ENCODE results near the gene GLRA1. TPM values are rescaled to one million over a fixed set of nuclear protein-coding genes. Genes with fewer than 3 reads are reported as not detected.

The GLRA1 gene
- total RNA-seq (2022) (not detected in 2 replicates), Bru-seq, nascent RNA (percentile 2 among the genes with signal in this experiment), BruChase-seq, experiment 1, labeled RNA remaining after a 6-hour chase (not detected), BruChase-seq, experiment 2, labeled RNA remaining after a 2-hour chase (not detected)
- long read RNA-seq = 0 reads

DNA sequence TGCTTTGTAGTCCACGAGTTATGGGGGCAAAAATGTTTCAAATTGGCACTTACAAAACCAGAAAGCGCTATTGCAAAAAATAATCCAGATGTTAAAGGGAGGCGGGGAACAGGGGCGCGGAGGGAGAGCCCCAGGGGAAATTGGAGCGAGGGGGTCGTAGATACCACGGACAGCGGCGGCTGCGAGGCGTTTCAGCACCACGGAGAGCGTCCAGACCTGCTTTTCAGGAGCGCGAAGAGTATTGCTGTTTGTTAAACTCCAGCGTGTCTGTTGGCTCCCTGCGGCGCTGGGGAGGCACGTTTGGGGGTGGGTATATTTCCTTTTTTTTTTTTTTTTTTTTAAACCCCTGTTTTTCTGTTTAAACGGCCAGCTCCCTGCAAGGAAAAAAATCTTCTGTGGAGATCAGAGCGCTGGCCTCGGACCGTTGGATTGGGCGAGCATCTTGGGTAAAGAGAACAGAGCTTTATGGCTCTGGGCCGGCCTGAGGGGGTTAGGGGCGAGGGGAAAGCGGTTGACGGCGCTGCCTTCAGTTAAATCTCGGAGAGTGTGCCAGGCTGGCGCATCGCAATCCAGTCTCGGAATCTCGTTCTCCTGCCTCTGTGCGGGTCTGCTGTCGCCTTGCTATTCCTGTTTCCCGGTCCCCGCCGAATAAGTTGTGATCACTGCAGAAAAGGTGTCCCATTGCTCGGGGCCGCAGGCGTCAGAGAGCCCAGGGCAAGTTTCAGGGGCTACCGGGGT is at the start of gene GLRA1:
GLRA1 (minus strand) TSS at position 288 of the 738 bp plus-strand sequence. CDS start 302 bp downstream, outside the sequence.
- TF ChIP-seq, protein P1, sequence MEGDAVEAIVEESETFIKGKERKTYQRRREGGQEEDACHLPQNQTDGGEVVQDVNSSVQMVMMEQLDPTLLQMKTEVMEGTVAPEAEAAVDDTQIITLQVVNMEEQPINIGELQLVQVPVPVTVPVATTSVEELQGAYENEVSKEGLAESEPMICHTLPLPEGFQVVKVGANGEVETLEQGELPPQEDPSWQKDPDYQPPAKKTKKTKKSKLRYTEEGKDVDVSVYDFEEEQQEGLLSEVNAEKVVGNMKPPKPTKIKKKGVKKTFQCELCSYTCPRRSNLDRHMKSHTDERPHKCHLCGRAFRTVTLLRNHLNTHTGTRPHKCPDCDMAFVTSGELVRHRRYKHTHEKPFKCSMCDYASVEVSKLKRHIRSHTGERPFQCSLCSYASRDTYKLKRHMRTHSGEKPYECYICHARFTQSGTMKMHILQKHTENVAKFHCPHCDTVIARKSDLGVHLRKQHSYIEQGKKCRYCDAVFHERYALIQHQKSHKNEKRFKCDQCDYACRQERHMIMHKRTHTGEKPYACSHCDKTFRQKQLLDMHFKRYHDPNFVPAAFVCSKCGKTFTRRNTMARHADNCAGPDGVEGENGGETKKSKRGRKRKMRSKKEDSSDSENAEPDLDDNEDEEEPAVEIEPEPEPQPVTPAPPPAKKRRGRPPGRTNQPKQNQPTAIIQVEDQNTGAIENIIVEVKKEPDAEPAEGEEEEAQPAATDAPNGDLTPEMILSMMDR (IDR thresholded peaks at IDR 0.05; ENCODE audit: unreplicated experiment) = no peak
- peaks cover 32% of the 10 kb centered on the region for H3K27me3 Mint-ChIP-seq (ENCODE audit: insufficient read depth, unreplicated experiment)
- no peak within 1 kb of the TSS for H3K4me3 Mint-ChIP-seq (ENCODE audit: unreplicated experiment)
- intact Hi-C loops (cut with micrococcal nuclease) = loop anchor here (2.0 kb wide), 1 partner anchor 28 kb away; no protein-coding TSS in a partner anchor
- ChIA-PET POLR2A (interaction anchor here (0.6 kb wide), 1 partner anchor 29 kb away, joined by 3 read pairs; no protein-coding TSS in a partner anchor), CTCF (interaction anchor here (0.6 to 2.1 kb wide), 7 partner anchors 11 to 1877 kb away, joined by 3 to 10 read pairs (median 4); no protein-coding TSS in a partner anchor)
- peak; percentile 70 for DNase-seq (ENCODE audit: unreplicated experiment)
- no TSS peak for BruUV-seq (replicated peaks)
- H3K36me3 Mint-ChIP-seq (ENCODE audit: insufficient read depth, unreplicated experiment) = no peaks in the 10 kb centered on the region
- peaks cover 6% of the 10 kb centered on the region for H3K9me3 Mint-ChIP-seq (ENCODE audit: unreplicated experiment)
- H3K4me1 Mint-ChIP-seq (ENCODE audit: insufficient read depth, unreplicated experiment) = no peaks in the 10 kb centered on the region
- no peak within 1 kb of the TSS for H3K27ac Mint-ChIP-seq (ENCODE audit: low read depth, unreplicated experiment)

DNA sequence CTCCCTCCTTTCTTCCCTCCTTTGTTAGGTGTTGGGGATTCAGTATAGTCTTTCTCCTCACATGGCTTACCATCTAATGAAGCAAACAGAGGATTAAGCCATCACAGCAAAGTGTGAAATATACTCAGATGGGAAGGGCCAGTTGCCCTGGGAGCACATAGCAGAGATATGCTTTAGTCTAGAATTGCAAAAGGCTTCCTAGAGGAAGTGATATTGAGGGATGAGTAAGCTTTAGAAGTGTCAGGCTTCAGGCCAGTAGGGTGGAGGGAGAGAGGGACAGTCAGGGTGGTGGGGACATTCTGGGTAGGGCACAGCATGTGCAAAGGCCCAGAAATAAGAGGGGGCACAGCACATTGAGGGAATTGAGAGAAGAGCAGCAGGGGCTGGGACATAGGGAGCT is 46.2 kb upstream of the GLRA1 start:
- POLR2A ChIA-PET = interaction anchor here (1.1 kb wide), 1 partner anchor 17 kb away, joined by 3 read pairs; no protein-coding TSS in a partner anchor
- Mint-ChIP-seq H3K4me1 (ENCODE audit: insufficient read depth, unreplicated experiment) (no peaks in the 10 kb centered on the region), H3K4me3 (ENCODE audit: unreplicated experiment) (no peak overlapping the region), H3K9me3 (ENCODE audit: unreplicated experiment) (no peaks in the 10 kb centered on the region), H3K36me3 (ENCODE audit: insufficient read depth, unreplicated experiment) (peaks cover 4% of the 10 kb centered on the region), H3K27me3 (ENCODE audit: insufficient read depth, unreplicated experiment) (no peaks in the 10 kb centered on the region), H3K27ac (ENCODE audit: low read depth, unreplicated experiment) (no peak overlapping the region)
- intact Hi-C loops (cut with micrococcal nuclease) = no loop called here
- CTCF ChIA-PET = interaction anchor here (0.6 to 0.9 kb wide), 3 partner anchors 38 to 1693 kb away, joined by 3 to 5 read pairs (median 3); no protein-coding TSS in a partner anchor
- DNase-seq (ENCODE audit: unreplicated experiment) = peak; percentile 30
- TF ChIP-seq, protein P1 (IDR thresholded peaks at IDR 0.05; ENCODE audit: unreplicated experiment) = no peak
- BruUV-seq (replicated peaks) = no TSS peak

DNA sequence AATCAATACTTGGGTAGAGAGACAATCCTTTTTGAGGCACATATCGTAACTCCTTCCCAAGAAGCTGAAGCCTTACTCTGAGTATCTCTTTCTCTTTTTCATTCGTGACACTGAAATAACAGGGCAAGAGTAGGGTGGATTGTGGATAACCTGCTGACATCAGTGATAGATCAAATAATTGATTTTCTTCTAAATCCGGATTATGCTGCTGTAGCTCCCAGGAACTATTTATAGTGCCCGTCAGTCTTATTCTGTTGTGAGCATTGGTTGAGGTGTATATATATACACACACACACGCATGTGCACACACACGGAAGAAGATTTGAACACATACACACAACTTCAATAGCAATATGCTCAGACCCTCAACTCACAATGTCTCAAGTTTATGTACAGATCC is 43.2 kb upstream of the GLRA1 start:
- TF ChIP-seq, protein P1 (IDR thresholded peaks at IDR 0.05; ENCODE audit: unreplicated experiment) = no peak
- Mint-ChIP-seq H3K4me1 (ENCODE audit: insufficient read depth, unreplicated experiment) (no peaks in the 10 kb centered on the region), H3K9me3 (ENCODE audit: unreplicated experiment) (no peaks in the 10 kb centered on the region), H3K36me3 (ENCODE audit: insufficient read depth, unreplicated experiment) (peaks cover 4% of the 10 kb centered on the region), H3K4me3 (ENCODE audit: unreplicated experiment) (no peak overlapping the region), H3K27ac (ENCODE audit: low read depth, unreplicated experiment) (no peak overlapping the region), H3K27me3 (ENCODE audit: insufficient read depth, unreplicated experiment) (no peaks in the 10 kb centered on the region)
- no peak for DNase-seq (ENCODE audit: unreplicated experiment)
- ChIA-PET CTCF (interaction anchor here (0.6 to 1.9 kb wide), 3 partner anchors 17 to 143 kb away, joined by 3 to 5 read pairs (median 3); no protein-coding TSS in a partner anchor), POLR2A (no interaction called here)
- BruUV-seq (replicated peaks) = no TSS peak
- intact Hi-C loops (cut with micrococcal nuclease) = no loop called here

DNA sequence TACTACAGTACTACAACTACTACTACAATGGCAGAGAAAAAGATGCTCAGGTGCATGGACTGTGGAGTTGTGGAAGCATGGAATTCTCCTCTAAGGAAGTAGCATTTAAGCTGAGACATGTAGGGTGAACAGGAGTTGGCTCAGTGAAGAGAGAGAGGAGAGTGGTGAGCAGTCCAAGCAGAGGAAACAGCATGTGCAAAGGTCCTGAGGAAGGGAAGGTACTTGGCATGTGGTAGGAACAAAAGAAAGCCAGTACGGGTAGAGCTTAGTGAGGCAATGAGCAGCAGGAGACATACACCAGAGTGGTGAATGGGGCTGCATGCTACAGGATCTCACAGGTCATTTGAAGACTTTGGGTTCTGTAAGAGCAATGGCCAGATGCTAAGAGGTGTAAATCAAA is 41.4 kb upstream of the GLRA1 start:
- Mint-ChIP-seq H3K27me3 (ENCODE audit: insufficient read depth, unreplicated experiment) (no peaks in the 10 kb centered on the region), H3K27ac (ENCODE audit: low read depth, unreplicated experiment) (no peak overlapping the region), H3K36me3 (ENCODE audit: insufficient read depth, unreplicated experiment) (peaks cover 4% of the 10 kb centered on the region), H3K9me3 (ENCODE audit: unreplicated experiment) (no peaks in the 10 kb centered on the region), H3K4me3 (ENCODE audit: unreplicated experiment) (no peak overlapping the region), H3K4me1 (ENCODE audit: insufficient read depth, unreplicated experiment) (no peaks in the 10 kb centered on the region)
- DNase-seq (ENCODE audit: unreplicated experiment) = no peak
- BruUV-seq (replicated peaks) = no TSS peak
- ChIA-PET CTCF (interaction anchor here (0.6 kb wide), 1 partner anchor 320 kb away, joined by 4 read pairs; no protein-coding TSS in a partner anchor), POLR2A (no interaction called here)
- intact Hi-C loops (cut with micrococcal nuclease) = no loop called here
- TF ChIP-seq, protein P1 (IDR thresholded peaks at IDR 0.05; ENCODE audit: unreplicated experiment) = no peak
